AG04450 (cell line): ENCODE measurements around the gene GPR4. TPM values are rescaled to one million over a fixed set of nuclear protein-coding genes. Genes with fewer than 3 reads are reported as not detected.
A peak's percentile ranks its signal among the peaks of the same experiment; 100 is the strongest.

Experiments used
- CTCF ChIA-PET: fragments of 300-600, 350-600 bp; formaldehyde crosslinking; extraction: SDS; loops from one replicate; lab custom pipeline; 2022; ENCODE audit warnings: antibody characterized with exemption, inconsistent platforms; lab: Charles Lee
- POLR2A ChIA-PET: fragments of 350-600 bp; formaldehyde crosslinking; extraction: SDS; loops from one replicate; lab custom pipeline; 2021; ENCODE audit warnings: antibody characterized with exemption, inconsistent platforms; lab: Yijun Ruan, JAX
- DNase-seq: peaks from one replicate; pipeline ENCODE4 v3.0.0-alpha.2; 2011; ENCODE audit warnings: low read depth, low spot score
- H3K27ac ChIP-seq: one replicate; pipeline ENCODE4 v1.5.1; 2012; ENCODE audit warnings: low read depth, low read length, control low read depth
- H3K27me3 ChIP-seq: one replicate; pipeline ENCODE4 v1.6.0; 2012; ENCODE audit warnings: low read length; ENCODE audit not compliant: control insufficient read depth, insufficient read depth
- H3K4me3 ChIP-seq: 2 replicates; pipeline ENCODE4 v1.5.1; 2011; ENCODE audit warnings: mild to moderate bottlenecking, low read depth, low read length, control low read depth
- H3K9me3 ChIP-seq: 2 replicates; pipeline ENCODE4 v1.5.1; 2012; ENCODE audit warnings: low read length; ENCODE audit not compliant: control insufficient read depth, insufficient read depth
- CTCF ChIP-seq: IDR thresholded peaks from 2 replicates; pipeline ENCODE4 v1.5.1; 2011; ENCODE audit warnings: low read depth, low read length, control low read depth, inconsistent platforms
- polyA plus RNA-seq: library from polyadenylated mRNA; depleted of rRNA; stranded (reverse); fragments of >200 nt; gene quantifications from 2 replicates; pipeline ENCODE4 v1.2.3, GENCODE V29; 2011

GPR4 gene
- polyA plus RNA-seq, 1 experiment: not detected

GRCh38 chr19:45569619-45570421, 32.2 kb downstream of the GPR4 start:
- no peak for DNase-seq

GRCh38 chr19:45568732-45569131, 33.3 kb downstream of the GPR4 start:
- DNase-seq: no peak
- no peak overlapping the region for H3K4me3 ChIP-seq
- no peak overlapping the region for H3K27ac ChIP-seq
- H3K27me3 ChIP-seq: no peaks in the 10 kb centered on the region
- no peak for TF ChIP-seq CTCF
- ChIA-PET POLR2A (no interaction called here), CTCF (no interaction called here)
- H3K9me3 ChIP-seq: no peaks in the 10 kb centered on the region

More at GRCh38 chr19:45569619-45570421, 32.2 kb downstream of the GPR4 start:
- peak; percentile 78 for TF ChIP-seq CTCF
- no peak overlapping the region for H3K27ac ChIP-seq
- ChIA-PET CTCF (interaction anchor here (1.0 kb wide), 1 partner anchor 85 kb away, joined by 3 read pairs; no protein-coding TSS in a partner anchor), POLR2A (no interaction called here)
- H3K9me3 ChIP-seq: no peaks in the 10 kb centered on the region
- H3K4me3 ChIP-seq: no peak overlapping the region
- H3K27me3 ChIP-seq: no peaks in the 10 kb centered on the region

GRCh38 chr19:45567609-45568008, 34.4 kb downstream of the GPR4 start:
- no peak overlapping the region for H3K4me3 ChIP-seq
- POLR2A ChIA-PET: no interaction called here
- no peaks in the 10 kb centered on the region for H3K27me3 ChIP-seq
- H3K9me3 ChIP-seq: no peaks in the 10 kb centered on the region
- no peak overlapping the region for H3K27ac ChIP-seq
- TF ChIP-seq CTCF: no peak
- no peak for DNase-seq
- CTCF ChIA-PET: interaction anchor here (0.6 to 2.1 kb wide), 4 partner anchors 9 to 82 kb away, joined by 3 to 15 read pairs (median 4); no protein-coding TSS in a partner anchor

GRCh38 chr19:45564131-45564780, 37.8 kb downstream of the GPR4 start:
- ChIA-PET POLR2A (no interaction called here), CTCF (no interaction called here)
- Histone ChIP-seq H3K27me3 (no peaks in the 10 kb centered on the region), H3K4me3 (no peak overlapping the region), H3K27ac (peak overlapping the region; percentile 21), H3K9me3 (no peaks in the 10 kb centered on the region)
- DNase-seq: no peak
- TF ChIP-seq CTCF: no peak

GRCh38 chr19:45560686-45561085, 41.3 kb downstream of the GPR4 start:
- no peak overlapping the region for H3K27ac ChIP-seq
- H3K9me3 ChIP-seq: no peaks in the 10 kb centered on the region
- no peaks in the 10 kb centered on the region for H3K27me3 ChIP-seq
- no peak for TF ChIP-seq CTCF
- no peak overlapping the region for H3K4me3 ChIP-seq
- no peak for DNase-seq
- POLR2A ChIA-PET: no interaction called here
- CTCF ChIA-PET: no interaction called here
